Naive B cell (primary cell): ENCODE results near the gene VWA3B. TPM values are rescaled to one million over a fixed set of nuclear protein-coding genes. Genes with fewer than 3 reads are reported as not detected.
"Not testable (repeated sequence)": the region's sequence is repeated elsewhere in the genome, so short reads cannot be mapped to it uniquely, and the experiment has no call there.

Experiments used
- ATAC-seq, 2 donors: fragments of 150-1000 bp; cut with Tn5 transposase; 2 replicates each; pipeline ENCODE4 v1.10.0; 2021; ENCODE audit warnings: low read depth in 2 of 2, mild to moderate bottlenecking in 2 of 2, moderate library complexity in 2 of 2
- DNase-seq: peaks from one replicate; pipeline ENCODE4 v3.0.0; 2022
- H3K27ac Mint-ChIP-seq, 6 donors: one replicate each; pipeline ENCODE4 v1.8.0; 2020 to 2022; ENCODE audit warnings: mild to moderate bottlenecking in 6 of 6, mixed read lengths in 6 of 6, moderate library complexity in 5 of 6, inconsistent platforms in 2 of 6
- H3K27me3 Mint-ChIP-seq, 3 donors: one replicate each; pipeline ENCODE4 v1.8.0; 2021 to 2022; ENCODE audit warnings: mixed read lengths in 3 of 3, mild to moderate bottlenecking in 1 of 3
- H3K36me3 Mint-ChIP-seq, 2 donors: one replicate each; pipeline ENCODE4 v1.8.0; 2020 to 2022; ENCODE audit warnings: mixed read lengths in 2 of 2, inconsistent platforms in 1 of 2, mild to moderate bottlenecking in 1 of 2
- H3K4me1 Mint-ChIP-seq, 3 donors: one replicate each; pipeline ENCODE4 v1.8.0; 2020 to 2022; ENCODE audit warnings: mixed read lengths in 3 of 3, inconsistent platforms in 1 of 3, mild to moderate bottlenecking in 1 of 3, moderate library complexity in 1 of 3
- H3K4me3 Mint-ChIP-seq, 8 donors: one replicate each; pipeline ENCODE4 v1.8.0; 2020 to 2022; ENCODE audit warnings: mild to moderate bottlenecking in 8 of 8, mixed read lengths in 8 of 8, moderate library complexity in 8 of 8, inconsistent platforms in 2 of 8
- H3K9me3 Mint-ChIP-seq, 7 donors: one replicate each; pipeline ENCODE4 v1.8.0; 2020 to 2022; ENCODE audit warnings: mixed read lengths in 7 of 7, mild to moderate bottlenecking in 5 of 7, inconsistent platforms in 2 of 7, moderate library complexity in 1 of 7
- polyA plus RNA-seq, 6 donors: library from polyadenylated mRNA; unstranded; fragments of 300-500 nt; fragmentation: Illumina TruSeq; gene quantifications; one replicate each; pipeline ENCODE4 v1.2.3, GENCODE V29; 2021; ENCODE audit warnings: low read depth in 6 of 6

Gene VWA3B
- polyA plus RNA-seq, 6 donors from 2014 or later = not detected

DNA sequence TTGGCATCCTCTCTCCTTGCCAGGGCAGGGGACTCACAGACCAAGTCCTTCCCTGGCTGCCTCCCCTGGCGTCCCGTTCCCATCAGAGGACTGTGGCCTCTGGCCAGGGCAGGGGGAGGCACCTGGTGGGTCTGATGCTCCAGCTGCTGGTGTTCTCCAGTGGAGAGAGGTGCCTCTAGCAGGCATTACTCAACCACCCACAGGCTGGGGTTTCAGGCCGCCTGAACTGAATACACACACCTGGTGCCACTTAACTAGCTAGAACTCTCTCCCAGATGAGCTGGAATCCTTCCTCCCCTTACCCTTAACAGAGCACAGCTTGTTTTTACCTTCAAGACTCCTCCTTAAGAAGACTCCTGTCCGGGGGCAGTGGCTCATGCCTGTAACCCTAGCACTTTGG is 221.6 kb downstream of the VWA3B start:
- H3K9me3 Mint-ChIP-seq = peaks cover 0 to 5% (median 0%) of the 10 kb centered on the region in 7 donors
- no peaks in the 10 kb centered on the region for H3K4me1 Mint-ChIP-seq
- no peaks in the 10 kb centered on the region for H3K36me3 Mint-ChIP-seq
- no peak overlapping the region for H3K27ac Mint-ChIP-seq
- DNase-seq (no peak), ATAC-seq (no peak)
- no peak overlapping the region for H3K4me3 Mint-ChIP-seq
- peaks cover 63 to 72% (median 65%) of the 10 kb centered on the region in 3 donors for H3K27me3 Mint-ChIP-seq

- peaks cover 59 to 73% (median 69%) of the 10 kb centered on the region in 3 donors for H3K27me3 Mint-ChIP-seq
- H3K4me3 Mint-ChIP-seq = no peak overlapping the region
- H3K27ac Mint-ChIP-seq = no peak overlapping the region
- H3K9me3 Mint-ChIP-seq = peaks cover 0 to 5% (median 0%) of the 10 kb centered on the region in 7 donors
- no peak for DNase-seq
- H3K4me1 Mint-ChIP-seq = no peaks in the 10 kb centered on the region
- no peak for ATAC-seq
- no peaks in the 10 kb centered on the region for H3K36me3 Mint-ChIP-seq
Measured at GRCh38 chr2:98309580-98309979, 222.6 kb downstream of the VWA3B start.

GRCh38 chr2:98310010-98310409 is 223.0 kb downstream of the VWA3B start:
- no peak overlapping the region for H3K27ac Mint-ChIP-seq
- ATAC-seq (no peak), DNase-seq (no peak)
- H3K36me3 Mint-ChIP-seq = no peaks in the 10 kb centered on the region
- no peaks in the 10 kb centered on the region for H3K4me1 Mint-ChIP-seq
- peaks cover 0 to 2% (median 0%) of the 10 kb centered on the region in 7 donors for H3K9me3 Mint-ChIP-seq
- H3K4me3 Mint-ChIP-seq = no peak overlapping the region
- H3K27me3 Mint-ChIP-seq = peaks cover 55 to 68% (median 65%) of the 10 kb centered on the region in 3 donors

DNA sequence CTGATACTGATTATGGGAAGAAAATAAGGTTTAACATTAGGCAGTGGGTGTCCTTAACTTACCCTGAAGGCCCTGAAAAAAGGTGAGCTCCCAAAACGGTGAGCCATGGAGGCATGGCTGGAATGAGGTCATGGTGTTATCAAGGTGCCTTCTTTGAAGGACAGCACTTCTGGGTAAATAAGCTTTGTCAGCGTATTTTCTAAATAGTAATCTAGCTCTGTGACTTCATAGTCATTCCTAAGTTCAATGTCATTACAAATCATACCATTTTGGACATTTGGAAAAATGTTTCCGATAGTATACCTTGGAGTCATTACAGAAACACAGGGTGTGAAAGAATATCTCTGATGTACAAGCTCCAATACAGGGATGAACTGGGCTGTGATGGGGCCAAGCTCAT is 224.1 kb downstream of the VWA3B start:
- Mint-ChIP-seq H3K36me3 (peaks cover 0 to 5% of the 10 kb centered on the region in 2 donors), H3K4me3 (no peak overlapping the region), H3K27ac (no peak overlapping the region), H3K9me3 (no peaks in the 10 kb centered on the region), H3K4me1 (no peaks in the 10 kb centered on the region), H3K27me3 (peaks cover 58 to 62% (median 59%) of the 10 kb centered on the region in 3 donors)
- DNase-seq (no peak), ATAC-seq (no peak)

DNA sequence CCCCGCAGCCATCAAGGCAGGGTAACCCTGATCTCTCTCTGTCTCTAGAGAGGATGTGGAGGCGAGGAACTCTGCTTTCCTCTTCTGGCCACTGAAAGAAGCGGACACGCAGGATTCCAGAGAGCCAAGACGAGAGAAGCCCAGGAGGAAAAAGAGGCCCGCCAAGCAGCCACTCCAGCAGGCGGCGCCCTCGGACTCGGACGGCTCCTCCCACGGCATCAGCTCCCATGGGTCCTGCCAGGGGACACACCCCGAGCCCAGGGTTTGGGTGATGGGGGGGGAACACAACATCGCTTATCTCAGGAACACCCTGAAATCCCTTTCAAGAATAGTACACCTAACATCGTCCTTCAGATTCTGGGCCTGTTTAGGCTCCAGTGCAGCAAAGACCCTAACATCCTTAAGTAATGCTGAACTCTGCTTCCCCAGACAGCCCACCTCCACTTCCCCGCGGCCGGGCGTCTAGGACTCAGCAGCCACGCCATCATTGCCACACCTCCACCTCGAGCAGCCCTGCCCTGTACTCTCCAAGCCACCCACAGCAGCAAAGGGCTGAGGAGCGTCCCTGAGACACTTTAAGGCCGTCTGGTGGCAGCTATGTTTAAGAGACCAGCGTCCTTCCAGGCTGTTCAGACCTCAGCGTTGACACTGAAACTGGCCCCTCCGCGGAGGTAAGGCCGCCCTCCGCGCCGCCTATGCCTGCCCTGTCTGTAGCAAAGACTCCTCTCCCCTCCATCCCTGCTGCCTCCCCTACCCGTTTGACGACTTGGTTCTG is 225.0 kb downstream of the VWA3B start:
- DNase-seq = no peak
- peaks cover 55 to 68% (median 57%) of the 10 kb centered on the region in 3 donors for H3K27me3 Mint-ChIP-seq
- no peak for ATAC-seq
- H3K4me1 Mint-ChIP-seq = no peaks in the 10 kb centered on the region
- peaks cover 0 to 8% of the 10 kb centered on the region in 2 donors for H3K36me3 Mint-ChIP-seq
- peak overlapping the region in 1 of 6 donors; percentile 86 for H3K27ac Mint-ChIP-seq
- no peak overlapping the region for H3K4me3 Mint-ChIP-seq
- H3K9me3 Mint-ChIP-seq = peaks cover 0 to 3% (median 0%) of the 10 kb centered on the region in 7 donors

- Mint-ChIP-seq H3K36me3 (peaks cover 0 to 8% of the 10 kb centered on the region in 2 donors), H3K4me1 (no peaks in the 10 kb centered on the region), H3K27ac (no peak overlapping the region), H3K27me3 (peaks cover 50 to 63% (median 63%) of the 10 kb centered on the region in 3 donors), H3K9me3 (peaks cover 0 to 18% (median 3%) of the 10 kb centered on the region in 7 donors), H3K4me3 (no peak overlapping the region)
- no peak for ATAC-seq
- DNase-seq = no peak
Measured at GRCh38 chr2:98313492-98314250, 226.7 kb downstream of the VWA3B start.

DNA sequence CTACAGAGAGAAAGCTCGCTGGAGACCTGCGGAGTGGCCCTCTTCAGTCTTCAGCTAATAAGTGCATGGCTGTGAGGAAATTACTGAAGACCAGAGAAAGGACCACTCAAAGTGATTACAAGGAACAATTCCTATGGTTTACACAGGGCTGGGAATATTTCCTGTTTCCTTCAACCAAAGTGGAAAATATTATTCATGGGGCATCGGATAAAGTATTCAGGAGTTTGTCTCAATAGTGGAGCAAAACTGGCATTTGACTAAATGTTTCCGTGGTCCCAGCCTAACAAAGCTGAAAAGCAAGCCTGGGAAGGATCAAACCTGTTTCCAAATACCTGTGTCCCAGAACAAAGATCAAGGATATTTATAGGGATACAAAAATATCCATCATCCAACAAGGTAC is 227.3 kb downstream of the VWA3B start:
- ATAC-seq = no peak
- Mint-ChIP-seq H3K4me1 (no peaks in the 10 kb centered on the region), H3K4me3 (no peak overlapping the region), H3K36me3 (peaks cover 0 to 9% of the 10 kb centered on the region in 2 donors), H3K9me3 (peaks cover 0 to 24% (median 6%) of the 10 kb centered on the region in 7 donors), H3K27me3 (peaks cover 48 to 62% (median 61%) of the 10 kb centered on the region in 3 donors), H3K27ac (no peak overlapping the region)
- DNase-seq = no peak

- no peak for DNase-seq
Measured at GRCh38 chr2:98315957-98316356, 229.0 kb downstream of the VWA3B start.

GRCh38 chr2:98317214-98317613 is 230.2 kb downstream of the VWA3B start:
- H3K27ac Mint-ChIP-seq = no peak overlapping the region
- H3K9me3 Mint-ChIP-seq = peaks cover 14 to 49% (median 32%) of the 10 kb centered on the region in 7 donors
- H3K4me1 Mint-ChIP-seq = no peaks in the 10 kb centered on the region
- ATAC-seq = no peak
- no peak overlapping the region for H3K4me3 Mint-ChIP-seq
- H3K27me3 Mint-ChIP-seq = peaks cover 33 to 55% (median 47%) of the 10 kb centered on the region in 3 donors
- peaks cover 8 to 24% of the 10 kb centered on the region in 2 donors for H3K36me3 Mint-ChIP-seq
- no peak for DNase-seq

More at GRCh38 chr2:98315957-98316356, 229.0 kb downstream of the VWA3B start:
- ATAC-seq = no peak
- H3K36me3 Mint-ChIP-seq = peaks cover 8 to 24% of the 10 kb centered on the region in 2 donors
- no peak overlapping the region for H3K27ac Mint-ChIP-seq
- H3K27me3 Mint-ChIP-seq = peaks cover 35 to 60% (median 44%) of the 10 kb centered on the region in 3 donors
- H3K4me1 Mint-ChIP-seq = no peaks in the 10 kb centered on the region
- peaks cover 11 to 39% (median 22%) of the 10 kb centered on the region in 7 donors for H3K9me3 Mint-ChIP-seq
- no peak overlapping the region for H3K4me3 Mint-ChIP-seq

- H3K27ac Mint-ChIP-seq, DNase-seq, ATAC-seq, H3K4me1 Mint-ChIP-seq, H3K4me3 Mint-ChIP-seq: not testable (repeated sequence)
- peaks cover 8 to 24% of the 10 kb centered on the region in 2 donors for H3K36me3 Mint-ChIP-seq
- H3K27me3 Mint-ChIP-seq = peaks cover 19 to 54% (median 47%) of the 10 kb centered on the region in 3 donors
- peaks cover 19 to 77% (median 48%) of the 10 kb centered on the region in 7 donors for H3K9me3 Mint-ChIP-seq
Measured at GRCh38 chr2:98320171-98320570, 233.2 kb downstream of the VWA3B start.

GRCh38 chr2:98324181-98324580 is 237.2 kb downstream of the VWA3B start:
- ATAC-seq (no peak), DNase-seq (no peak)
- Mint-ChIP-seq H3K9me3 (peaks cover 20 to 62% (median 44%) of the 10 kb centered on the region in 7 donors), H3K4me3 (no peak overlapping the region), H3K4me1 (no peaks in the 10 kb centered on the region), H3K36me3 (peaks cover 8 to 22% of the 10 kb centered on the region in 2 donors), H3K27ac (no peak overlapping the region), H3K27me3 (peaks cover 5 to 46% (median 31%) of the 10 kb centered on the region in 3 donors)

GRCh38 chr2:98327776-98328175 is 240.8 kb downstream of the VWA3B start:
- DNase-seq = no peak
- H3K4me3 Mint-ChIP-seq = no peak overlapping the region
- H3K4me1 Mint-ChIP-seq = no peaks in the 10 kb centered on the region
- no peak overlapping the region for H3K27ac Mint-ChIP-seq
- peaks cover 10 to 51% (median 34%) of the 10 kb centered on the region in 3 donors for H3K27me3 Mint-ChIP-seq
- no peak for ATAC-seq
- peaks cover 0 to 5% of the 10 kb centered on the region in 2 donors for H3K36me3 Mint-ChIP-seq
- peaks cover 9 to 29% (median 14%) of the 10 kb centered on the region in 7 donors for H3K9me3 Mint-ChIP-seq

GRCh38 chr2:98329549-98329948 is 242.6 kb downstream of the VWA3B start:
- Mint-ChIP-seq H3K27ac (no peak overlapping the region), H3K4me1 (no peaks in the 10 kb centered on the region), H3K4me3 (no peak overlapping the region), H3K36me3 (peaks cover 0 to 5% of the 10 kb centered on the region in 2 donors), H3K27me3 (peaks cover 5 to 46% (median 32%) of the 10 kb centered on the region in 3 donors), H3K9me3 (peaks cover 0 to 12% (median 4%) of the 10 kb centered on the region in 7 donors)
- DNase-seq (no peak), ATAC-seq (no peak)
